ENCODE results near the gene PTPN4.

PTPN4 gene

DNA sequence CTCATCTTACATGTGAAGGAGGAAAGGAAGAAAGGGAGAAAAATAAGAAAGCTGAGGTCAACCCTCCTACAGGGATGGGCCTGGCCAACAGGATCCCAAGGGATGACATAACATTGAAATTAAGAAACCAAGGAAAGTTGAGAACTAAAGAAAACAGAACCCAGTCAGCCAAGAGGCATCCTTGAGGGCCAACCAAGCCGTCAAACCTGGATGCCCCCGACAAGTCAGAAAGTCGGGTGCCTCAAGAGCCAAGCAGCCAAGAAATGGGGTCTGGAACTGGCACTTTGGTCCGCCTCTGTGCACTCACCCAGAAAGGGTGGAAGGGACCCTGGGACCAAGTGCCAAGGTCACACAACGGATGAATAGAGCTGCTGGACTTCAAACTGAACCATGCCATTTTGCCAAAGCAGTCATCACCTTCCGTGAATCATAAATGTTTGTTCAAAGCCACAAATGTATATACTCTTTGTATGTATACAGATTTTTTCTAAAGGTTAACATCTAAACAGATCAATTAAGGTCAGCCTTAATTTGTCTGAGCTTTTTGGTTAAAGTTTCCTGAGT lies 27.0 kb upstream of the PTPN4 start:
- DNase-seq, result no peak

GRCh38 chr2:119734047-119734446 lies 25.7 kb upstream of the PTPN4 start:
- DNase-seq, result no peak

DNA sequence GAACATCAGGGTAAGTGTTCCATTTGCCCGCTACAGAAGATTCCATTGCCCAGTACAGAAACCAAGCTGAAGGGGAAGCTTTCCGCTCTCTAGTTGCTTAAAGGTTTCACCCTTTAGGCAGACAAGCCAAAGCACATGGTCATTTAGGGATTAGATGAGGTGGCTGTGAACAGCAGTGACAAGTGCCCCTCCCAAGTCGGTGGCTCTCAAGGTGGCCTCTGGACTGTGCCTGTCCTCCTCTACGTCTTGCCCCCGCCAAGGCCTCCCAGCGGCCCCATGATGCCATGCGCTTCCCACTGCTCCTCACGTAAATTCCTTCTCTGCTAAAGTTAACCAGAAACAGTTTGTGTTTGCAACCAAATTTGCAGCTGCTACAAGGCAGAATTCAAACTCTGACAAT lies 24.2 kb upstream of the PTPN4 start:
- no peak for DNase-seq

- no peak for DNase-seq
Measured at GRCh38 chr2:119736021-119736420, 23.7 kb upstream of the PTPN4 start.

DNA sequence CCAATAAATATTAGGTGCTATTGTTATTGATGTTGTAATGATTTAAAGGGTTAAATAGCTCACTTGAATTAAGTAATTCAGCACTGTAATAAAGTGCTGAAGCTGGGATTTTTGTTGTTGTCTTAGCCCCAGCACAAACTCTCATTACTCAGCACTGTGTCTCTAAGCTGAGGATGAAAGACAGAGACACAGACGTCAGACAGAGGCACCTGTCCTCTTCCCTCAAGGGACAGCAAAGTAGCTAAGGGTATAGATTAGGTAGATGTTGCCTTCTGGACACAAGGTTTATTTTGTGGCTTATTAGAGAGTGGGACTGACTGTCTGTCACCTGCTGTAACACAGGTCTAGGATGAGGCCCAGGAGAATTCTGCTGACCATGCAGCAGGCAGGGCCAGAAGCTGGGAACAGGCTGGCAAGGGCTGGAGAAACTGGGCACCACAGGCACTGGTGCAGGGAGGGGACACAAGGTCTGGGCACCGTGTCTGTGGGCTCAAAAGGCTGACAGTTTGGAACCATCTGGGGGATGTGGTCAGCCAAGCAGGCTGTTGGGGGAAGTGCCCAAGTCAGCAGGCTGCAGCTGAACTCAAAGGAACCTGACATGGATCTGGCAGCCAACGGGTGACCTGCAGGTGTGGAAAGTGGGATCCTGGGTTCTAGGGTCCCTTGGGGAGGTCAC lies 20.0 kb upstream of the PTPN4 start:
- DNase-seq, result no peak

DNA sequence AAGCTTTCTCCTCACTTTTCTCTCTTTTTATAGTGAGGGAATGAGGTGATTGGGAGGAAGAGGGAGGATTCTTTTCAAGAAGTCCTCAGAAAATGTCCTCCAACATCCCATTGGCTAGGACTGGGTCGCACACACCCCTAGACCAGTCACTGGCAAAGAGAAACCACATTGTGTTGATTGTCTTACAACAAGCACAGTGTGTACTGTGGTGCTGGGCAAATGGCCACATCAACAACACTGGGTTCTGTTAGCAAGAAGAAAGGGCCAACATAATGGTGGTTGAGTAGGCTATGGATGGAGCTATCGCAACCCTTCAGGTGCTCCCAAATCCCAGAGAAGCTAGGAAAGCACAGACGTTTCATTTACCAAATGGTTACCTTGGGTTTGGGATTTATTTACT lies 18.7 kb upstream of the PTPN4 start:
- no peak for DNase-seq

DNA sequence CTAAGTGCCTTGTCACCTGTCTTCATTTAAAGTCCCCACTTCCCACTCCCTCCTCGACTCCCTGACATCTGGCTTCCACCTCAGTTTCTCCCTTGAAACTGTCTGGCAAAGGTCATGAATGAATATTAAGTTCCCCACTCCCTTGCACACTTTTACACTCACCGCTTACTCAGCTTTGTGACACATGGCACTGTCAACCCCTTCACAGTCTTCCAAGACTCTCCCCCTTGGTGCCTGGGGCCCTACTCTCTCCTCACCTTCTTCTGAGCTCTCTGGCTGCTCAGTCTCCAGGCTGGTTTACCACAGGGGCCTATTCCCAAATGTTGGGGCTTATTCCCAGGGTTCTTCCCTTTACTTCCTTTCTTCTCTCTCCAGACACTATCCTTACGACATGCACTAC lies 17.9 kb upstream of the PTPN4 start:
- DNase-seq, result no peak

- DNase-seq, result no peak
Measured at GRCh38 chr2:119744335-119744939, 15.3 kb upstream of the PTPN4 start.

- no peak for DNase-seq
Measured at GRCh38 chr2:119745566-119745965, 14.2 kb upstream of the PTPN4 start.

- no peak for DNase-seq
Measured at GRCh38 chr2:119746836-119747686, 12.7 kb upstream of the PTPN4 start.

GRCh38 chr2:119748135-119748534 lies 11.6 kb upstream of the PTPN4 start:
- no peak for DNase-seq

- DNase-seq, result no peak
Measured at GRCh38 chr2:119749477-119750012, 10.2 kb upstream of the PTPN4 start.

GRCh38 chr2:119751706-119752105 lies 8.0 kb upstream of the PTPN4 start:
- no peak for DNase-seq

DNA sequence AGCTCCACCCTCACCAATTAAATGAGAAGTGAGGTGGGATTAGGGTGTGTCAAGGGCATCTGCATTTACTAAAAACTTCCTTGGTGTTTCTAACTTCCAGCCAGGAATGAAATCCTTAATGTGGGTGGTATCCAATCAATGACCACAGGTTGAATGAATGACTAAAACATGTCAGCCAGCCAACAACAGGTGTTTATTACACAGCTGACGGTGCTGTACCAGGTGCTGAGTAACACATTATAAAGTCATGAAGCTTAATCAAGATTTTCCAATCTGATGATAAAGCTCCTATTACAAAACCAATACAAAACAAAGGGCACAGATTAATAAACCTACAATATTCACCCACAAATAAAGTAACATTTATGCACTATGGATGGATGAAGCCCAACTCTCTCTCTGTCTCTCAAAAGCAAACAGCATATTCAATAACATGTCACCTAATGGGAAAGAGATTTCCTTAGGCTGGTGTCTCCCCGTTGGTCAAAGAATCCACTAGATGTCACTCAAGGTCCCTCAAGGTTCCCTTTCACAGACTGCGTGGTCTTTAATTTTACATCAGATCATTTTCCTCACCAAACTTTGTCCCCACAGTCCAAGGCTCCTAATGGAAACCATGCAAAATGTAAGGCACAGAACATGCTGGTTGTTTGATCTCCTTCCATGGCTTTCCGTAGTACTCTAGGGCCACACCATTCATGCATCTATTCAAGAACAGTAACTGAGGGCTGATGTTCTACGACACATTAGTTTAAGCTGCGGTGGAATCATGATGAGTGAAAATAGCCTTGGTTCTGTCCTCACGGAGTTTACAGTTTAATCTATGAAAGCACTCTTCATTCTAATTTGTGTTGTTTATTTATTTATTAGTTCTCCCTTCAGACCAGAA lies 6.4 kb upstream of the PTPN4 start:
- no peak for DNase-seq

GRCh38 chr2:119753930-119754321 lies 5.8 kb upstream of the PTPN4 start:
- DNase-seq, result no peak

GRCh38 chr2:119755906-119756305 lies 3.8 kb upstream of the PTPN4 start:
- DNase-seq, result no peak

- no peak for DNase-seq
Measured at GRCh38 chr2:119756837-119757236, 2.9 kb upstream of the PTPN4 start.

- DNase-seq, result no peak
Measured at GRCh38 chr2:119758881-119759450, 756 bp upstream of the PTPN4 start.

DNA sequence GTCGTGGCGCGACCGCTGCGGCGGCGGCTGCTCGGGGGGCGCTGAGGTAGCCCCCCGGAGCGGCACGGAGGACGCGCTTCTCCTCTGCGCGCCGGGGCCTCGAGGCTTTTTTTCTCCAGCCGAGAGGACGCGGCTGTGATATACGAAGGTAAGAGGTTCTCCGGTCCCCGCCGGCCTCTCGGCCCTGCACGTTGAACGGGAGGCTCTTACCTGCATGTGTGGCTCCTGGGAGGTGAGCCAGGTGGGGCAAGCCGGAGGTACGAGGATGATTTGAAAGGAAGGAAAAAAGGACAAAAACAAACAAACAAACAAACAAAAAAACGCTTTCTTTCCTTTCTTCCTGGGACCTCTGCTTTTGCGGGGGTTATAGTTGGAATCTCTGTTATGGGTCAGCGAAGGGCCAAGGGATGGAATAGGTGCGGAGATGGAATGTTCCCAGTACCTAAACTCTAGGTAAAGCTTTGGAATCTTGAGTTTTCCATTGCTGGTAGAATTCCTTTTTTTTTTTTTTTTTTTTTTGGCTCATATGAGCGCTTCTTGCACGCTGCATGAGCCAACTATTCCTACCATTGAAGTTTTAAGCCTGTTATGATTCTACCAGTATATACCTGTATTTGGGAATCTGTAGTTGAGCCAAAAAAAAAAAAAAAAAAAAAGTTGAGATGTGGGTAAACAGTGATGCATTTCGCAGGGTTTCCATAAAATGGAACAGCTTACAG lies 674 bp downstream of the PTPN4 start:
- peak; percentile 35 for DNase-seq

- DNase-seq, result no peak
Measured at GRCh38 chr2:119760956-119761275, 1.2 kb downstream of the PTPN4 start.

DNA sequence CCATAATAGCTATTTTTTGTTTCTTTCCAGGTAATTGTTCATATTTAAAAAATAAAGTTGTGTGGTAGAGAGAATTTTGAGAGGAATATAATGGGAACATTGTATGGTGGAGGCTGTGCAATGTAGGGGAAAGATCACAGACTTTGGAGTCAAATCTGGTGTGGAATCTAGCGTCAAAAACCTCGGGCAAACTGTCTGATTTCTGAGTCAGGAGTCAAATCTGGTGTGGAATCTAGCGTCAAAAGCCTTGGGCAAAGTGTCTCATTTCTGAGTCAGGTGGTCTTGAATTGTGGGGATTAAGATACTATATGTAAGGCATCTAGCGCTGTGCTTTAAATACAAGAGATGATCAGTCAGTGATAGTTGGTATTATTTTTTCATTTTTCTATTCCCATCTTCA lies 5.1 kb downstream of the PTPN4 start:
- DNase-seq, result no peak

Data from NCI-H2171 (cell line).